Suprapubic skin (tissue), 4 donors: Measurements from ENCODE around the gene TMEM94. TPM values are rescaled to one million over a fixed set of nuclear protein-coding genes. Genes with fewer than 3 reads are reported as not detected.
A peak's percentile ranks its signal among the peaks of the same experiment; 100 is the strongest.

Experiments
- DNase-seq, 2 donors: peaks; one replicate each; pipeline ENCODE4 v3.0.0-alpha.2; 2019; ENCODE audit warnings: low spot score in 2 of 2
- H3K27ac ChIP-seq: fragments of 200-600 bp; sonication (generic); one replicate; pipeline ENCODE4 v1.5.1; 2019
- H3K27me3 ChIP-seq: fragments of 200-600 bp; sonication (generic); one replicate; pipeline ENCODE4 v1.5.1; 2019
- H3K36me3 ChIP-seq: fragments of 200-600 bp; sonication (generic); one replicate; pipeline ENCODE4 v1.5.1; 2019
- H3K4me1 ChIP-seq: fragments of 200-600 bp; sonication (generic); one replicate; pipeline ENCODE4 v1.5.1; 2019
- H3K4me3 ChIP-seq: fragments of 200-600 bp; sonication (generic); one replicate; pipeline ENCODE4 v1.5.1; 2019; ENCODE audit warnings: mild to moderate bottlenecking
- H3K9me3 ChIP-seq: fragments of 200-600 bp; sonication (generic); one replicate; pipeline ENCODE4 v1.5.1; 2019
- CTCF ChIP-seq, 2 donors: fragments of 200-600 bp in 1 of 2; fragments of 450-650 bp in 1 of 2; sonication (generic) in 1 of 2; IDR thresholded peaks; one replicate each; pipeline ENCODE4 v1.5.1; 2016 to 2019; ENCODE audit warnings: antibody characterized with exemption in 2 of 2, mild to moderate bottlenecking in 1 of 2, moderate library complexity in 1 of 2
- EP300 ChIP-seq: sonication (generic); formaldehyde crosslinking; IDR thresholded peaks from one replicate; pipeline ENCODE4 v1.6.1; 2017; ENCODE audit warnings: antibody characterized with exemption
- POLR2A ChIP-seq, 2 donors: fragments of 450-650 bp; IDR thresholded peaks; one replicate each; pipeline ENCODE4 v1.6.1; 2017; ENCODE audit warnings: antibody characterized with exemption in 2 of 2, mild to moderate bottlenecking in 2 of 2, moderate library complexity in 2 of 2
- POLR2AphosphoS5 ChIP-seq, 3 donors: sonication (generic); formaldehyde crosslinking; IDR thresholded peaks; one replicate each; pipeline ENCODE4 v1.6.1; 2017; ENCODE audit warnings: antibody characterized with exemption in 3 of 3
- WGBS: methylation state at CpG from one replicate; pipeline ENCODE4 v1.1.5; 2018; 5-methylcytosine and 5-hydroxymethylcytosine counted together
- total RNA-seq, 4 donors: library from RNA; depleted of rRNA; stranded (reverse); fragments of >200 nt; gene quantifications; one replicate each; pipeline ENCODE4 v1.1.0, GENCODE V29; 2016

The TMEM94 gene
- total RNA-seq, 4 donors from 2014 or later: 50.0 to 147 (median 81.7) TPM

GRCh38 chr17:75547091-75547490 lies 90.7 kb downstream of the TMEM94 start:
- Histone ChIP-seq H3K27ac (no peak overlapping the region), H3K4me1 (peaks cover 35% of the 10 kb centered on the region), H3K27me3 (no peaks in the 10 kb centered on the region), H3K4me3 (no peak overlapping the region), H3K36me3 (no peaks in the 10 kb centered on the region), H3K9me3 (no peaks in the 10 kb centered on the region)
- WGBS: 42% methylated on average over 9 of the region's 9 CpGs
- TF ChIP-seq EP300 (no peak), POLR2AphosphoS5 (IDR thresholded peaks at IDR 0.05) (no peak), POLR2A (IDR thresholded peaks at IDR 0.05) (no peak), CTCF (IDR thresholded peaks at IDR 0.05) (no peak)
- peak in 1 of 2 donors; percentile 67 for DNase-seq

GRCh38 chr17:75548813-75549212 lies 92.4 kb downstream of the TMEM94 start:
- no peaks in the 10 kb centered on the region for H3K36me3 ChIP-seq
- peaks cover 35% of the 10 kb centered on the region for H3K4me1 ChIP-seq
- no peak for TF ChIP-seq POLR2A (IDR thresholded peaks at IDR 0.05)
- TF ChIP-seq CTCF (IDR thresholded peaks at IDR 0.05): no peak
- TF ChIP-seq EP300: no peak
- no peak for TF ChIP-seq POLR2AphosphoS5 (IDR thresholded peaks at IDR 0.05)
- peak overlapping the region; percentile 91 for H3K27ac ChIP-seq
- no peaks in the 10 kb centered on the region for H3K27me3 ChIP-seq
- DNase-seq: peak in 1 of 2 donors; percentile 57
- H3K9me3 ChIP-seq: no peaks in the 10 kb centered on the region
- no peak overlapping the region for H3K4me3 ChIP-seq
- 40% methylated on average over 4 of the region's 5 CpGs for WGBS

Other genes with a start within 250 kb of the TMEM94 start
- gene GGA3, start 195.0 kb upstream of the TMEM94 start, total RNA-seq: 10 to 100 TPM; 27.0 to 68.8 (median 35.3) TPM
- gene MRPS7, start 194.8 kb upstream of the TMEM94 start, total RNA-seq: 10 to 100 TPM; 19.2 to 36.4 (median 29.0) TPM
- gene MIF4GD, start 185.4 kb upstream of the TMEM94 start, total RNA-seq: 10 to 100 TPM; 24.2 to 44.1 (median 30.6) TPM
- gene SLC25A19, start 167.2 kb upstream of the TMEM94 start, total RNA-seq: 10 to 100 TPM in 2 of 4 donors, 1 to 10 TPM in 2; 6.1 to 14.4 (median 10.1) TPM
- gene GRB2, start 51.0 kb upstream of the TMEM94 start, total RNA-seq: 10 to 100 TPM; 44.9 to 62.6 (median 58.7) TPM
- gene CASKIN2, start 58.9 kb downstream of the TMEM94 start, total RNA-seq: 10 to 100 TPM; 18.7 to 25.1 (median 22.1) TPM
- gene TSEN54, start 59.9 kb downstream of the TMEM94 start, total RNA-seq: 10 to 100 TPM; 53.9 to 73.5 (median 62.9) TPM
- gene LLGL2, start 69.1 kb downstream of the TMEM94 start, total RNA-seq: 100 to 1,000 TPM in 1 of 4 donors, 10 to 100 TPM in 3; 75.3 to 114 (median 78.4) TPM
- 100 to 1,000 TPM in 1 of 4 donors, 10 to 100 TPM in 3; 28.4 to 126 (median 76.1) TPM for gene MYO15B, start 131.2 kb downstream of the TMEM94 start, total RNA-seq
- 10 to 100 TPM in 2 of 4 donors, 1 to 10 TPM in 2; 1.7 to 11.8 (median 8.6) TPM for gene SMIM5, start 176.8 kb downstream of the TMEM94 start, total RNA-seq
- 100 to 1,000 TPM in 1 of 4 donors, 10 to 100 TPM in 3; 35.3 to 129 (median 63.6) TPM for gene RECQL5, start 210.5 kb downstream of the TMEM94 start, total RNA-seq
- 100 to 1,000 TPM in 1 of 4 donors, 10 to 100 TPM in 3; 67.0 to 104 (median 86.3) TPM for gene SAP30BP, start 210.7 kb downstream of the TMEM94 start, total RNA-seq